H1 (cell line): ENCODE results near the gene BAD. TPM values are rescaled to one million over a fixed set of nuclear protein-coding genes. Genes with fewer than 3 reads are reported as not detected.

Source experiments
- GABPA ChIP-seq: IDR thresholded peaks from 2 replicates; pipeline ENCODE4 v1.6.1; 2011; ENCODE audit warnings: mild to moderate bottlenecking, low read length, moderate library complexity, borderline replicate concordance; ENCODE audit not compliant: insufficient read depth
- HDAC6 ChIP-seq: IDR thresholded peaks from one replicate; pipeline ENCODE4 v1.7.1; 2012; ENCODE audit warnings: low read depth, mild to moderate bottlenecking, inconsistent platforms, low read length, moderate library complexity
- KDM4A ChIP-seq: IDR thresholded peaks from one replicate; pipeline ENCODE4 v1.7.1; 2012; ENCODE audit warnings: low read depth, mild to moderate bottlenecking, moderate library complexity, low read length, inconsistent platforms; ENCODE audit not compliant: severe bottlenecking
- NANOG ChIP-seq: IDR thresholded peaks from 2 replicates; pipeline ENCODE4 v1.6.1; 2011; ENCODE audit warnings: low read length, low read depth, mild to moderate bottlenecking, inconsistent platforms; ENCODE audit not compliant: insufficient read depth, poor library complexity, severe bottlenecking
- RAD21 ChIP-seq, 2 experiments: IDR thresholded peaks in 1 of 2; conservative IDR thresholded peaks in 1 of 2; 2 replicates each; pipeline ENCODE4 v1.6.1; 2011; ENCODE audit warnings: low read depth in 2 of 2, low read length in 2 of 2, improper control_type of control experiment in 1 of 2, inconsistent platforms in 1 of 2, mild to moderate bottlenecking in 1 of 2, moderate library complexity in 1 of 2
- SIRT6 ChIP-seq: IDR thresholded peaks from one replicate; pipeline ENCODE4 v1.7.1; 2012; ENCODE audit warnings: low read length, inconsistent platforms
- SP1 ChIP-seq: IDR thresholded peaks from 2 replicates; pipeline ENCODE4 v1.6.1; 2011; ENCODE audit warnings: low read depth, low read length
- TAF7 ChIP-seq: optimal IDR thresholded peaks from 2 replicates; pipeline ENCODE3; 2011; ENCODE audit warnings: low read depth, mild to moderate bottlenecking, inconsistent platforms, low read length, moderate library complexity, borderline replicate concordance
- TBP ChIP-seq: IDR thresholded peaks from 2 replicates; pipeline ENCODE4 v1.6.1; 2011; ENCODE audit warnings: low read depth, low read length, improper control_type of control experiment
- polyA plus RNA-seq, 7 experiments: library from polyadenylated mRNA; depleted of rRNA in 3 of 7; stranded (reverse) in 5 of 7; unstranded in 2 of 7; fragments of >200 nt in 5 of 7; fragments of 200-250 nt in 2 of 7; gene quantifications; 1 replicate in 5 of 7; 2 replicates in 1 of 7; 4 replicates in 1 of 7; pipeline versions ENCODE4 v1.2.1 to v1.2.3, GENCODE V29; 2011 to 2013; ENCODE audit warnings: missing spikeins in 2 of 7, mixed read lengths in 2 of 7
- total RNA-seq: library from RNA; stranded (reverse); fragmentation: NEBNext Ultra II Directional; extraction: Animal tissue kit (Norgen Biotek cat#: 25700); gene quantifications from 2 replicates; pipeline ENCODE4 v1.2.1, GENCODE V29; 2021

BAD gene
- total and polyA plus RNA-seq, 2 of the 8 experiments (the other 6 are each of a cell fraction or from before 2014, with no cell fraction given): 23.1 to 33.7 TPM

- TF ChIP-seq HDAC6: no peak
- TF ChIP-seq RAD21 (IDR thresholded peaks at IDR 0.05 in 1 of 2, conservative IDR thresholded peaks at IDR 0.05 in 1 of 2; ENCODE audit: low read depth in 2 of 2, low read length in 2 of 2): no peak
- no peak for TF ChIP-seq SP1
- TF ChIP-seq NANOG: no peak
- no peak for TF ChIP-seq SIRT6
- no peak for TF ChIP-seq KDM4A
- TF ChIP-seq GABPA: no peak
- TF ChIP-seq TAF7: no peak
- TF ChIP-seq TBP: no peak
Measured at GRCh38 chr11:64234647-64235379, 49.7 kb downstream of the BAD start (continued).
